ENCODE results near the gene PDE6B. TPM values are rescaled to one million over a fixed set of nuclear protein-coding genes. Genes with fewer than 3 reads are reported as not detected.

The PDE6B gene
- total RNA-seq, 2 experiments from 2014 or later = 11.4 to 12.4 TPM

DNA sequence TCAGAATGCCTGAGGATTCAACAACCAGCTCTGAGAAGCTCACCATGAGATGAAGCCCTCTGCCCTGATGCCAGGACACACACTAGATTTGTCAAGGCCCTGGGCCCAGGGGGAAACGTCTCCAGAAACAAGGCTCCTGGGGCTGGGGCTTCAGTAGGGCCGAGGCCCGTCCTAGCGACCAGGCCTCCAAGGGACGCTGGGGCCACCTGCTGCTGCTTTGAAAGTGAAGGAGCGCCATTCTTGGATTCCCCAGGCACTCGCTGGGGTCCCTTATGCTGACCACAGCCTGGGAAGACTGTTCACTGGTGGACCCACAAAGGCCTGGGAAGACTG lies 23.9 kb downstream of the PDE6B start:
- H3K4me3 Mint-ChIP-seq = no peak overlapping the region
- Histone ChIP-seq H3K27ac (ENCODE audit: low read depth in 1 of 2, low read length in 2 of 2) (no peak overlapping the region), H3K4me1 (ENCODE audit: insufficient read depth, low read length) (no peaks in the 10 kb centered on the region), H3K9me3 (ENCODE audit: control insufficient read depth in 1 of 2, insufficient read depth in 1 of 2, low read length in 2 of 2) (peaks cover 0 to 31% of the 10 kb centered on the region in 2 experiments), H3K4me3 (ENCODE audit: low read length) (no peak overlapping the region), H3K27me3 (ENCODE audit: control insufficient read depth in 1 of 2, insufficient read depth in 2 of 2, low read length in 2 of 2) (peaks cover 4 to 12% of the 10 kb centered on the region in 2 experiments), H3K36me3 (ENCODE audit: insufficient read depth, low read length) (no peaks in the 10 kb centered on the region)
- CTCF ChIA-PET = no interaction called here
- peaks cover 27% of the 10 kb centered on the region for H3K27me3 Mint-ChIP-seq
- DNase-seq = no peak
- intact Hi-C loops (cut with DNase I, micrococcal nuclease) = no loop called here
- no peak for TF ChIP-seq CTCF (IDR thresholded peaks at IDR 0.05)
- ATAC-seq (ENCODE audit: poor library complexity) = no peak
- POLR2A ChIA-PET = no interaction called here
- no peaks in the 10 kb centered on the region for H3K36me3 Mint-ChIP-seq (ENCODE audit: low read depth)
- no peaks in the 10 kb centered on the region for H3K9me3 Mint-ChIP-seq
- H3K4me1 Mint-ChIP-seq (ENCODE audit: low read depth) = peaks cover 4% of the 10 kb centered on the region
- no peak overlapping the region for H3K27ac Mint-ChIP-seq

- ChIA-PET CTCF (no interaction called here), POLR2A (no interaction called here)
- peaks cover 25% of the 10 kb centered on the region for H3K27me3 Mint-ChIP-seq
- H3K4me3 Mint-ChIP-seq = no peak overlapping the region
- DNase-seq = no peak
- intact Hi-C loops (cut with DNase I, micrococcal nuclease) = no loop called here
- H3K36me3 Mint-ChIP-seq (ENCODE audit: low read depth) = no peaks in the 10 kb centered on the region
- H3K4me1 Mint-ChIP-seq (ENCODE audit: low read depth) = peaks cover 4% of the 10 kb centered on the region
- no peak overlapping the region for H3K4me3 ChIP-seq (ENCODE audit: low read length)
- no peak for ATAC-seq (ENCODE audit: poor library complexity)
- H3K27ac Mint-ChIP-seq = no peak overlapping the region
- no peak overlapping the region for H3K27ac ChIP-seq (ENCODE audit: low read depth in 1 of 2, low read length in 2 of 2)
- H3K9me3 Mint-ChIP-seq = no peaks in the 10 kb centered on the region
- no peaks in the 10 kb centered on the region for H3K4me1 ChIP-seq (ENCODE audit: insufficient read depth, low read length)
- no peak for TF ChIP-seq CTCF (IDR thresholded peaks at IDR 0.05)
- peaks cover 4 to 12% of the 10 kb centered on the region in 2 experiments for H3K27me3 ChIP-seq (ENCODE audit: control insufficient read depth in 1 of 2, insufficient read depth in 2 of 2, low read length in 2 of 2)
- H3K36me3 ChIP-seq (ENCODE audit: insufficient read depth, low read length) = no peaks in the 10 kb centered on the region
- peaks cover 0 to 26% of the 10 kb centered on the region in 2 experiments for H3K9me3 ChIP-seq (ENCODE audit: control insufficient read depth in 1 of 2, insufficient read depth in 1 of 2, low read length in 2 of 2)
Measured at GRCh38 chr4:649751-650310, 24.5 kb downstream of the PDE6B start.

GRCh38 chr4:650461-650860 lies 25.1 kb downstream of the PDE6B start:
- Mint-ChIP-seq H3K9me3 (no peaks in the 10 kb centered on the region), H3K4me3 (no peak overlapping the region), H3K27ac (no peak overlapping the region), H3K27me3 (peaks cover 22% of the 10 kb centered on the region), H3K4me1 (ENCODE audit: low read depth) (peaks cover 4% of the 10 kb centered on the region), H3K36me3 (ENCODE audit: low read depth) (no peaks in the 10 kb centered on the region)
- no peak for TF ChIP-seq CTCF (IDR thresholded peaks at IDR 0.05)
- Histone ChIP-seq H3K4me3 (ENCODE audit: low read length) (no peak overlapping the region), H3K9me3 (ENCODE audit: control insufficient read depth in 1 of 2, insufficient read depth in 1 of 2, low read length in 2 of 2) (peaks cover 0 to 26% of the 10 kb centered on the region in 2 experiments), H3K27me3 (ENCODE audit: control insufficient read depth in 1 of 2, insufficient read depth in 2 of 2, low read length in 2 of 2) (peaks cover 4 to 12% of the 10 kb centered on the region in 2 experiments), H3K4me1 (ENCODE audit: insufficient read depth, low read length) (no peaks in the 10 kb centered on the region), H3K27ac (ENCODE audit: low read depth in 1 of 2, low read length in 2 of 2) (no peak overlapping the region), H3K36me3 (ENCODE audit: insufficient read depth, low read length) (no peaks in the 10 kb centered on the region)
- DNase-seq (no peak), ATAC-seq (ENCODE audit: poor library complexity) (no peak)
- POLR2A ChIA-PET = no interaction called here
- intact Hi-C loops (cut with DNase I, micrococcal nuclease) = no loop called here
- CTCF ChIA-PET = no interaction called here

All from CD4-positive, alpha-beta T cell (primary cell).